Transverse colon (tissue), 4 donors: ENCODE results near the gene CXCR6. TPM values are rescaled to one million over a fixed set of nuclear protein-coding genes. Genes with fewer than 3 reads are reported as not detected.

Source experiments
- DNase-seq: peaks from one replicate; pipeline ENCODE4 v3.0.0-alpha.2; 2019
- H3K27ac ChIP-seq, 4 donors: fragments of 200-600 bp; sonication (generic); 2 replicates each; pipeline ENCODE4 v1.5.1; 2016 to 2018; ENCODE audit warnings: inconsistent platforms in 4 of 4
- H3K27me3 ChIP-seq: fragments of 200-600 bp; sonication (generic); 2 replicates; pipeline ENCODE4 v1.5.1; 2017; ENCODE audit warnings: inconsistent platforms
- H3K36me3 ChIP-seq, 4 donors: fragments of 200-600 bp; sonication (generic); 2 replicates each; pipeline ENCODE4 v1.5.1; 2017 to 2019; ENCODE audit warnings: inconsistent platforms in 4 of 4
- H3K4me1 ChIP-seq, 4 donors: fragments of 200-600 bp; sonication (generic); 2 replicates each; pipeline ENCODE4 v1.5.1; 2017 to 2020; ENCODE audit warnings: inconsistent platforms in 4 of 4
- H3K4me3 ChIP-seq, 4 donors: fragments of 200-600 bp; sonication (generic); 1 replicate in 1 of 4; 2 replicates in 3 of 4; pipeline versions ENCODE4 v1.5.1 to v1.6.1; 2017 to 2019; ENCODE audit warnings: inconsistent platforms in 4 of 4
- H3K9me3 ChIP-seq, 2 donors: fragments of 200-600 bp; sonication (generic); 2 replicates each; pipeline ENCODE4 v1.5.1; 2017 to 2019; ENCODE audit warnings: inconsistent platforms in 2 of 2
- CTCF ChIP-seq, 5 experiments: fragments of 200-600 bp in 3 of 5; fragments of 450-650 bp in 2 of 5; sonication (generic) in 3 of 5; IDR thresholded peaks; 1 replicate in 2 of 5; 2 replicates in 3 of 5; pipeline ENCODE4 v1.5.1; 2016 to 2017; ENCODE audit warnings: antibody characterized with exemption in 5 of 5, inconsistent platforms in 3 of 5, mild to moderate bottlenecking in 2 of 5, moderate library complexity in 1 of 5
- EP300 ChIP-seq: sonication (generic); formaldehyde crosslinking; IDR thresholded peaks from one replicate; pipeline ENCODE4 v1.6.1; 2017; ENCODE audit warnings: antibody characterized with exemption, low read depth
- POLR2A ChIP-seq: fragments of 450-650 bp; IDR thresholded peaks from one replicate; pipeline ENCODE4 v1.6.1; 2016; ENCODE audit warnings: antibody characterized with exemption, mild to moderate bottlenecking, moderate library complexity
- POLR2AphosphoS5 ChIP-seq, 3 donors: sonication (generic); formaldehyde crosslinking; IDR thresholded peaks; one replicate each; pipeline ENCODE4 v1.6.1; 2016; ENCODE audit warnings: antibody characterized with exemption in 3 of 3
- WGBS, 2 donors: methylation state at CpG; one replicate each; pipeline ENCODE4 v1.1.5; 2018; ENCODE audit warnings: low coverage in 1 of 2; 5-methylcytosine and 5-hydroxymethylcytosine counted together
- in situ Hi-C, 4 donors: fragments of 200-750 bp; cut with MboI; loops; one replicate each; pipeline versions ENCODE4 v1.15.0 to v1.15.1; 2017; ENCODE audit warnings: low sequenced_read_pairs in 3 of 4, low pct_ligation_motif_present in 1 of 4, low pct_unique_long_range_greater_than_20kb in 1 of 4
- intact Hi-C: fragments of 100-400 bp; cut with DNase I; formaldehyde crosslinking; loops from one replicate; pipeline ENCODE4 v1.15.1; 2023; ENCODE audit warnings: low total_unique reads
- total RNA-seq, 4 donors: library from RNA; depleted of rRNA; stranded (reverse); fragments of >200 nt; gene quantifications; one replicate each; pipeline ENCODE4 v1.1.0, GENCODE V29; 2016

Gene CXCR6
- total RNA-seq, 4 donors from 2014 or later = 3.3 to 9.4 (median 6.7) TPM; not detected in 1

GRCh38 chr3:45978006-45978761, 34.9 kb downstream of the CXCR6 start:
- Histone ChIP-seq H3K4me3 (no peak overlapping the region), H3K36me3 (peaks cover 0 to 25% (median 10%) of the 10 kb centered on the region in 4 donors), H3K27ac (peak overlapping the region; percentile 44 to 71 (median 66)), H3K4me1 (peaks cover 16 to 46% (median 21%) of the 10 kb centered on the region in 4 donors), H3K9me3 (no peaks in the 10 kb centered on the region), H3K27me3 (no peaks in the 10 kb centered on the region)
- intact Hi-C loops = no loop called here
- DNase-seq = peak; percentile 89
- TF ChIP-seq POLR2AphosphoS5 (IDR thresholded peaks at IDR 0.05) = peak in 1 of 3 donors; percentile 50
- no peak for TF ChIP-seq EP300
- no peak for TF ChIP-seq POLR2A
- TF ChIP-seq CTCF (IDR thresholded peaks at IDR 0.05) = no peak
- in situ Hi-C loops = no loop called here
- 52 to 72% methylated on average over 2 to 5 of the region's 5 CpGs for WGBS, 2 donors

GRCh38 chr3:45979378-45979777, 36.1 kb downstream of the CXCR6 start:
- intact Hi-C loops = no loop called here
- Histone ChIP-seq H3K27me3 (no peaks in the 10 kb centered on the region), H3K4me1 (peaks cover 16 to 48% (median 21%) of the 10 kb centered on the region in 4 donors), H3K4me3 (no peak overlapping the region), H3K36me3 (peaks cover 0 to 30% (median 11%) of the 10 kb centered on the region in 4 donors), H3K27ac (peak overlapping the region; percentile 44 to 70 (median 57)), H3K9me3 (no peaks in the 10 kb centered on the region)
- no peak for DNase-seq
- in situ Hi-C loops = no loop called here
- TF ChIP-seq POLR2A (no peak), EP300 (no peak), POLR2AphosphoS5 (IDR thresholded peaks at IDR 0.05) (no peak), CTCF (IDR thresholded peaks at IDR 0.05) (no peak)
- WGBS, 2 donors = 60% methylated on average over 4 of the region's 4 CpGs; no CpG with 5 or more reads in 1 of the 2 donors

- H3K36me3 ChIP-seq = peaks cover 0 to 21% (median 8%) of the 10 kb centered on the region in 4 donors
- peak overlapping the region in 3 of 4 donors; percentile 44 to 70 (median 62) for H3K27ac ChIP-seq
- no peak overlapping the region for H3K4me3 ChIP-seq
- 65 to 78% methylated on average over 7 of the region's 7 CpGs for WGBS, 2 donors
- intact Hi-C loops (no loop called here), in situ Hi-C loops (no loop called here)
- TF ChIP-seq POLR2A = no peak
- TF ChIP-seq EP300 = no peak
- TF ChIP-seq POLR2AphosphoS5 (IDR thresholded peaks at IDR 0.05) = no peak
- no peak for TF ChIP-seq CTCF (IDR thresholded peaks at IDR 0.05)
- no peaks in the 10 kb centered on the region for H3K9me3 ChIP-seq
- peaks cover 19 to 58% (median 27%) of the 10 kb centered on the region in 4 donors for H3K4me1 ChIP-seq
- DNase-seq = no peak
- no peaks in the 10 kb centered on the region for H3K27me3 ChIP-seq
These were observed 37.1 kb downstream of the CXCR6 start for GRCh38 chr3:45980229-45980813.

GRCh38 chr3:45980819-45981218, 37.6 kb downstream of the CXCR6 start:
- peaks cover 0 to 21% (median 8%) of the 10 kb centered on the region in 4 donors for H3K36me3 ChIP-seq
- H3K4me1 ChIP-seq = peaks cover 20 to 60% (median 32%) of the 10 kb centered on the region in 4 donors
- in situ Hi-C loops = no loop called here
- intact Hi-C loops = no loop called here
- H3K27ac ChIP-seq = peak overlapping the region in 1 of 4 donors; percentile 62
- H3K27me3 ChIP-seq = no peaks in the 10 kb centered on the region
- 74 to 100% methylated on average over 1 to 2 of the region's 2 CpGs for WGBS, 2 donors
- DNase-seq = no peak
- H3K4me3 ChIP-seq = no peak overlapping the region
- H3K9me3 ChIP-seq = no peaks in the 10 kb centered on the region
- TF ChIP-seq POLR2A (no peak), EP300 (no peak), CTCF (IDR thresholded peaks at IDR 0.05) (no peak), POLR2AphosphoS5 (IDR thresholded peaks at IDR 0.05) (no peak)
